GM19351 (cell line): ENCODE data around the gene FOXRED1.
A peak's percentile ranks its signal among the peaks of the same experiment; 100 is the strongest.
"Not testable (repeated sequence)": the region's sequence is repeated elsewhere in the genome, so short reads cannot be mapped to it uniquely, and the experiment has no call there.

Experiments
- ATAC-seq: cut with Tn5 transposase; IDR thresholded peaks from one replicate; pipeline ENCODE4 v1.9.1; 2021; ENCODE audit warnings: mild to moderate bottlenecking, moderate library complexity; ENCODE audit not compliant: unreplicated experiment

Gene FOXRED1

DNA sequence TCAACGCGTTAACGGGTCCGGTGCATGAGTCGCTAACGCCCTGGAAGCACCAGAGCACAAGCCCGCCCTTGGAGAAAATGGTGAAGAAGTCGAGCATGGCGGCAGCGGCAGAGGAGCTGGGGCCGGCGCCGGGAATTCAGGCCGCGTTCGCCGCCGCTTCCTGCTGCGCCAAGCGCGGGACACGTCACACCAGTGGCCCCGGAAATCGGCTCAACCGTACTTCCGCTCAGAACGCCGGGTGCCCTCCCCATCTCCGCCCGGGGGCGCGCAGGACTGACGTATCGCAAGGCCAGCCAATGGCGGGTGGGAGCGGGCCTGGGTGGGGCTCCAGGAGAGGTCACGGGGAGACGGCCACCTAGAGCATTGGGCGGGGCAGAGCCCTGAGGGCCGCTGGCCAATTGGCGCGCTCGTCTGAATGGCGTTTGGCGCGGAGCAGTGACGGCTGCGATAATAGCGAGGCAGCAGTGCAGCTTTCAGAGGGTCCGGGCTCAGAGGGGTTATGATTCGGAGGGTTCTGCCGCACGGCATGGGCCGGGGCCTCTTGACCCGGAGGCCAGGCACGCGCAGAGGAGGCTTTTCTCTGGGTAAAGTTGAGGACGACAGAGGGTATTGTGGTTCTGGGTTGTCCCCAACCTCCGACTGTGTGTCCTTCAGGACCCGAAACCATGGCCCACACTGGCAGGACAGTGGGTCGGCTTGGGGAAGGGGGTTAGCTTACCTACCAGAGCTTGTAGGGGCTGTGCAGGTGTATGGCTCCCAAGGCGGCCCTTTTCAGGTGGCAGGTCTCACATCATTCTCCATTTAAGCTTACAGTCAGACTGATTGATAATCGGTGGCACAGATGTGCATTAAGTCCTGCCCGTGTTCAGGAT is at the start of gene FOXRED1, which contains the start of gene SRPRA:
Gene FOXRED1, plus strand, starts transcription at position 447 of the 872 bp plus-strand sequence. Its CDS starts 53 bp downstream, at position 500.
Gene SRPRA, minus strand, starts transcription at position 188 of the 872 bp plus-strand sequence. Its CDS starts 91 bp downstream, at position 97.
- ATAC-seq, result peak; percentile 98

- ATAC-seq, result no peak
Observed at GRCh38 chr11:126219547-126219946, 49.4 kb upstream of the FOXRED1 start.

GRCh38 chr11:126224647-126225294 is 44.2 kb upstream of the FOXRED1 start:
- no peak for ATAC-seq

GRCh38 chr11:126225295-126225665 is 43.7 kb upstream of the FOXRED1 start:
- ATAC-seq, result no peak

- no peak for ATAC-seq
Observed at GRCh38 chr11:126226334-126227084, 42.4 kb upstream of the FOXRED1 start.

GRCh38 chr11:126229858-126230540 is 39.0 kb upstream of the FOXRED1 start:
- ATAC-seq, result no peak

- no peak for ATAC-seq
Observed at GRCh38 chr11:126231725-126232459, 37.1 kb upstream of the FOXRED1 start.

GRCh38 chr11:126232683-126233082 is 36.3 kb upstream of the FOXRED1 start:
- ATAC-seq, result no peak

- ATAC-seq, result no peak
Observed at GRCh38 chr11:126233391-126233790, 35.6 kb upstream of the FOXRED1 start.

GRCh38 chr11:126246636-126247035 is 22.3 kb upstream of the FOXRED1 start:
- ATAC-seq, result no peak

DNA sequence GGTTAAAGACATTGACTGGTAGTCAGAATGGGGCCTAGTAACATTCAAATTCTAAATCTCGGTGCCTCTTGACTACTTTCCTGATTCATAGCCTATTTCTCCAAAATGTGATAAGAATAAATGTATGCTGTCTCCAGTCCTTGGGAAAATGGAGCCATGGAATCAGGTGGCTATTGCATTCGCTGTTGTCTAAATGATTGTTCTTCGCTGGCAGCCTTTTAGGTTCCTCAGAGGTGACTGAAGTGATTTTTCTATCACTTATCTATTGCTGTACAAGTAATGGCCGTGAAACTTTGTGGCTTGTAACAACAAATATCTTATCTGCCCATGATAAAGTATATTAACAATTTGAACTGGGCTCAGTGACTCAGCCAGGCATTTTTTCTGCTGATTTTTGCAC is 15.7 kb upstream of the FOXRED1 start:
- no peak for ATAC-seq

- ATAC-seq, result no peak
Observed at GRCh38 chr11:126254819-126255218, 14.1 kb upstream of the FOXRED1 start.

- not testable (repeated sequence) for ATAC-seq
Observed at GRCh38 chr11:126255507-126255906, 13.4 kb upstream of the FOXRED1 start.

GRCh38 chr11:126256216-126256615 is 12.7 kb upstream of the FOXRED1 start:
- no peak for ATAC-seq

- ATAC-seq, result no peak
Observed at GRCh38 chr11:126257144-126257543, 11.8 kb upstream of the FOXRED1 start.

DNA sequence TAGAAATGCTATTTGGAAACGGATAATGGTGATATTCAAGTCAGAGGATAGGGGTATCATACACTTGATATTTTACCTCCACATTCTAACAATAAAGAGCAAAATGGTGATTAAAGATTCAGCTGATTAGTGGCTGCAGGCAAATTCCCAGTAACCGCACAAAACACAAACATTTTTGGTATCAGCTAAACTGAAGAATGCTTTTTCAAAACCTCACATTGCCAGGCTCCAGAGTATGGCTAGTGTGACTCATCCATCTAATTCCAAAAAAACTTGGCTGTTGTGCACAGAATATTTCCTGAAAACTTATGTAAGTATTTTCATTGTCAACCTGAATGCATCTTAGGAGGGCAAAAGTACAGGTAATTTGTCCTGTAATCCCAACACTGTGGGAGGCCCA is 11.2 kb upstream of the FOXRED1 start:
- no peak for ATAC-seq

GRCh38 chr11:126262216-126262615 is 6.7 kb upstream of the FOXRED1 start:
- no peak for ATAC-seq

DNA sequence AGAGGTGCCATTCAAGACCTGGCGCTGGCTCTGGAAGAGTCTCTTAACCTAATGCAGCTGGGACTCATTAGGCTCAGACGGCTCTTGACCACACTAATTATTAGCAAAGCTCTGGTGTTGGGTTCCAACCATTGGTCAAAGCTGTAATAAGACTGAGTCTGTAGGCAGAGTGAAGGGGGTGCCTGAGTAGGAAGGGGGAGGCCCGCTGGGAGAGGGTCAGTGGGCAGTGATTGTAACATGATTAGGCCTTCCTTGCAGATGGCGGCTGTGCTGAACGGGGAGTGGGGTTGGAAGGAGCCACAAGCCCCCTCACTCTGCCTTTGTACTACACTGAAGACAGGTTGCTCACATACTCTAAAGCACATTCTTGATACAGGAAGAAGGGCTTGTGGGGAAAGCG is 5.5 kb upstream of the FOXRED1 start:
- no peak for ATAC-seq

- ATAC-seq, result no peak
Observed at GRCh38 chr11:126265811-126266210, 3.1 kb upstream of the FOXRED1 start.

GRCh38 chr11:126267650-126268049 is 1.3 kb upstream of the FOXRED1 start:
- no peak for ATAC-seq
